Parathyroid adenoma (tissue), 2 donors: ENCODE measurements around the gene PPP2R5C.

Source experiments
- H2AFZ ChIP-seq: fragments of 300-600 bp; sonication (generic); one replicate; pipeline ENCODE4 v1.7.0; 2017; ENCODE audit warnings: antibody characterized with exemption, mild to moderate bottlenecking
- H3K27ac ChIP-seq: fragments of 300-600 bp; sonication (generic); one replicate; pipeline ENCODE4 v1.7.0; 2017
- H3K27me3 ChIP-seq: fragments of 300-600 bp; sonication (generic); one replicate; pipeline ENCODE4 v1.7.0; 2017; ENCODE audit warnings: low read length; ENCODE audit not compliant: control insufficient read depth, insufficient read depth
- H3K36me3 ChIP-seq: fragments of 300-600 bp; sonication (generic); one replicate; pipeline ENCODE4 v1.7.0; 2017; ENCODE audit warnings: low read length; ENCODE audit not compliant: control insufficient read depth, insufficient read depth
- H3K4me1 ChIP-seq: fragments of 300-600 bp; sonication (generic); one replicate; pipeline ENCODE4 v1.7.0; 2017; ENCODE audit warnings: control low read depth
- H3K4me2 ChIP-seq: fragments of 300-600 bp; sonication (generic); one replicate; pipeline ENCODE4 v1.7.0; 2017; ENCODE audit warnings: low read length
- H3K4me3 ChIP-seq: fragments of 300-600 bp; sonication (generic); one replicate; pipeline ENCODE4 v1.7.0; 2017; ENCODE audit warnings: low read depth, low read length
- H3K79me2 ChIP-seq: fragments of 300-600 bp; sonication (generic); one replicate; pipeline ENCODE4 v1.7.0; 2017; ENCODE audit warnings: control low read depth
- H3K9ac ChIP-seq: fragments of 300-600 bp; sonication (generic); one replicate; pipeline ENCODE4 v1.7.0; 2017; ENCODE audit warnings: mild to moderate bottlenecking
- H3K9me3 ChIP-seq: fragments of 300-600 bp; sonication (generic); one replicate; pipeline ENCODE4 v1.7.0; 2017; ENCODE audit warnings: low read length; ENCODE audit not compliant: control insufficient read depth
- CTCF ChIP-seq: fragments of 300-600 bp; sonication (generic); IDR thresholded peaks from one replicate; pipeline ENCODE4 v1.7.0; 2017; ENCODE audit warnings: antibody characterized with exemption, mild to moderate bottlenecking
- donor health status: primary hyperparathyroidism.

Gene PPP2R5C

GRCh38 chr14:101873076-101873825, 111.7 kb downstream of the PPP2R5C start:
- Histone ChIP-seq H3K27ac (no peak overlapping the region), H3K79me2 (peaks cover 50% of the 10 kb centered on the region), H3K9ac (no peak overlapping the region), H3K4me1 (no peaks in the 10 kb centered on the region), H3K4me3 (no peak overlapping the region), H3K4me2 (no peak overlapping the region), H3K36me3 (no peaks in the 10 kb centered on the region), H2AFZ (no peak overlapping the region), H3K9me3 (no peaks in the 10 kb centered on the region), H3K27me3 (no peaks in the 10 kb centered on the region)
- TF ChIP-seq CTCF, result no peak

GRCh38 chr14:101873991-101874390, 112.5 kb downstream of the PPP2R5C start:
- Histone ChIP-seq H2AFZ (no peak overlapping the region), H3K4me3 (no peak overlapping the region), H3K4me1 (no peaks in the 10 kb centered on the region), H3K4me2 (no peak overlapping the region), H3K79me2 (peaks cover 55% of the 10 kb centered on the region), H3K9me3 (no peaks in the 10 kb centered on the region), H3K36me3 (no peaks in the 10 kb centered on the region), H3K9ac (no peak overlapping the region), H3K27me3 (no peaks in the 10 kb centered on the region), H3K27ac (no peak overlapping the region)
- no peak for TF ChIP-seq CTCF

- Histone ChIP-seq H3K27me3 (no peaks in the 10 kb centered on the region), H3K27ac (no peak overlapping the region), H3K36me3 (no peaks in the 10 kb centered on the region), H3K4me2 (no peak overlapping the region), H3K9ac (no peak overlapping the region), H2AFZ (no peak overlapping the region), H3K4me3 (no peak overlapping the region), H3K79me2 (peaks cover 58% of the 10 kb centered on the region), H3K9me3 (no peaks in the 10 kb centered on the region), H3K4me1 (no peaks in the 10 kb centered on the region)
- no peak for TF ChIP-seq CTCF
Measured at GRCh38 chr14:101875041-101875726, 113.7 kb downstream of the PPP2R5C start.

- H3K9me3 ChIP-seq, result no peaks in the 10 kb centered on the region
- H2AFZ ChIP-seq, result no peak overlapping the region
- no peak overlapping the region for H3K4me3 ChIP-seq
- H3K27me3 ChIP-seq, result no peaks in the 10 kb centered on the region
- no peak overlapping the region for H3K27ac ChIP-seq
- H3K79me2 ChIP-seq, result peaks cover 62% of the 10 kb centered on the region
- H3K36me3 ChIP-seq, result no peaks in the 10 kb centered on the region
- H3K9ac ChIP-seq, result no peak overlapping the region
- TF ChIP-seq CTCF, result no peak
- H3K4me1 ChIP-seq, result no peaks in the 10 kb centered on the region
- H3K4me2 ChIP-seq, result no peak overlapping the region
Measured at GRCh38 chr14:101875727-101876554, 114.4 kb downstream of the PPP2R5C start.
